ENCODE results near the gene MAST4. TPM values are rescaled to one million over a fixed set of nuclear protein-coding genes. Genes with fewer than 3 reads are reported as not detected.

Gene MAST4
- total RNA-seq, 2 donors from 2014 or later = 11.0 to 11.5 TPM

DNA sequence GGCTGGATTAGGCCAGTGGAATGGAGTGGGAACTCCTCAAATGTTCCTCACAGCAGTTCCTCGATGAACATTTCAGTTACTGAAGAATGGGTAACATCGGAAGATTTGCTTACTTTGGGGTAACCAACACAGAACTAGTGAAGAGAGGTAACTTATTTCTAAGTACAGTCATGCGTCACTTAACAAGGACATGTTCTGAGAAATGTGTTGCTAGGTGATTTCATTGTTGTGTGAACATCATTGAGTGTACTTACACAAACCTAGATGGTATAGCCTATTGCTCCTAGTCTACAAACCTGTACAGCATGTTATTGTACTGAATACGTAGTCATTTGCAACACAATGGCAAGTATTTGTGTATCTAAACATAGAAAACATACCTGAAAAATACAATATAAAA lies 228.3 kb downstream of the MAST4 start:
- Histone ChIP-seq H3K36me3 (ENCODE audit: control insufficient read depth, insufficient read depth, low read length) (no peaks in the 10 kb centered on the region), H3K4me1 (ENCODE audit: control insufficient read depth, insufficient read depth, low read length) (peaks cover 30% of the 10 kb centered on the region), H3K27ac (ENCODE audit: low read depth, low read length) (no peak overlapping the region), H3K27me3 (ENCODE audit: control insufficient read depth, insufficient read depth, low read length, poor library complexity, severe bottlenecking) (peaks cover 55% of the 10 kb centered on the region), H3K9me3 (ENCODE audit: control insufficient read depth, low read length) (no peaks in the 10 kb centered on the region), H3K4me3 (ENCODE audit: low read length) (no peak overlapping the region), H3K9ac (ENCODE audit: extremely low read depth, low read length, poor library complexity, severe bottlenecking) (no peak overlapping the region)
- peaks cover 34% of the 10 kb centered on the region for H3K4me1 Mint-ChIP-seq
- DNase-seq = no peak
- 94 to 98% methylated on average over 3 to 4 of the region's 4 CpGs for WGBS, 2 experiments (ENCODE audit: insufficient coverage in 1 of 2, insufficient read length in 1 of 2)
- peaks cover 18% of the 10 kb centered on the region for H3K27me3 Mint-ChIP-seq (ENCODE audit: insufficient read depth)
- no peaks in the 10 kb centered on the region for H3K9me3 Mint-ChIP-seq
- TF ChIP-seq, protein P1, sequence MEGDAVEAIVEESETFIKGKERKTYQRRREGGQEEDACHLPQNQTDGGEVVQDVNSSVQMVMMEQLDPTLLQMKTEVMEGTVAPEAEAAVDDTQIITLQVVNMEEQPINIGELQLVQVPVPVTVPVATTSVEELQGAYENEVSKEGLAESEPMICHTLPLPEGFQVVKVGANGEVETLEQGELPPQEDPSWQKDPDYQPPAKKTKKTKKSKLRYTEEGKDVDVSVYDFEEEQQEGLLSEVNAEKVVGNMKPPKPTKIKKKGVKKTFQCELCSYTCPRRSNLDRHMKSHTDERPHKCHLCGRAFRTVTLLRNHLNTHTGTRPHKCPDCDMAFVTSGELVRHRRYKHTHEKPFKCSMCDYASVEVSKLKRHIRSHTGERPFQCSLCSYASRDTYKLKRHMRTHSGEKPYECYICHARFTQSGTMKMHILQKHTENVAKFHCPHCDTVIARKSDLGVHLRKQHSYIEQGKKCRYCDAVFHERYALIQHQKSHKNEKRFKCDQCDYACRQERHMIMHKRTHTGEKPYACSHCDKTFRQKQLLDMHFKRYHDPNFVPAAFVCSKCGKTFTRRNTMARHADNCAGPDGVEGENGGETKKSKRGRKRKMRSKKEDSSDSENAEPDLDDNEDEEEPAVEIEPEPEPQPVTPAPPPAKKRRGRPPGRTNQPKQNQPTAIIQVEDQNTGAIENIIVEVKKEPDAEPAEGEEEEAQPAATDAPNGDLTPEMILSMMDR (conservative IDR thresholded peaks at IDR 0.05) = no peak
- H3K27ac Mint-ChIP-seq = peak overlapping the region; percentile 68
- H3K36me3 Mint-ChIP-seq (ENCODE audit: low read depth) = no peaks in the 10 kb centered on the region
- no peak overlapping the region for H3K4me3 Mint-ChIP-seq

DNA sequence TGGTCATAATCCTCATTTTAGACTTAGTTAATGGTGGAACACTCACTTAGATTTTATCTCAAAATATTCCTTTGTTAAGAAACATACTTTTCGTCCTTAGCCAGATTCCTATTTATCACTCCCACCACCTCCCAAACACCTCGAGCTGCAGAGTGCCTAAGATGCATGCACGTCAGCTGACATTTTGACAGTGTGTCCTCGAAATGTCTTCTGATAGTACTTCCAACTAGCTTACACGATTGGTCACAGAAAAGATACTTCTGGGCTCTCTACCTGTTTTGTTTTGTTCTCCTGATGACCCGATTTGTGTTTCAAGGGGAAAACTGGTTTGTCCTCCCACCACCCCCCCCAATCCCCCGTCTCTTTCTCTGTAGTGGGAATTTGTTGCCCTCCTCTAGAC lies 230.1 kb downstream of the MAST4 start:
- Histone ChIP-seq H3K27ac (ENCODE audit: low read depth, low read length) (no peak overlapping the region), H3K4me3 (ENCODE audit: low read length) (no peak overlapping the region), H3K27me3 (ENCODE audit: control insufficient read depth, insufficient read depth, low read length, poor library complexity, severe bottlenecking) (peaks cover 37% of the 10 kb centered on the region), H3K36me3 (ENCODE audit: control insufficient read depth, insufficient read depth, low read length) (no peaks in the 10 kb centered on the region), H3K9me3 (ENCODE audit: control insufficient read depth, low read length) (no peaks in the 10 kb centered on the region), H3K4me1 (ENCODE audit: control insufficient read depth, insufficient read depth, low read length) (peaks cover 30% of the 10 kb centered on the region), H3K9ac (ENCODE audit: extremely low read depth, low read length, poor library complexity, severe bottlenecking) (no peak overlapping the region)
- TF ChIP-seq, protein P1 (conservative IDR thresholded peaks at IDR 0.05) = no peak
- WGBS, 2 experiments (ENCODE audit: insufficient coverage in 1 of 2, insufficient read length in 1 of 2) = 86 to 95% methylated on average over 4 to 7 of the region's 7 CpGs
- Mint-ChIP-seq H3K36me3 (ENCODE audit: low read depth) (no peaks in the 10 kb centered on the region), H3K4me3 (no peak overlapping the region), H3K27ac (no peak overlapping the region), H3K9me3 (no peaks in the 10 kb centered on the region), H3K27me3 (ENCODE audit: insufficient read depth) (peaks cover 20% of the 10 kb centered on the region), H3K4me1 (peaks cover 41% of the 10 kb centered on the region)
- DNase-seq = peak; percentile 36

DNA sequence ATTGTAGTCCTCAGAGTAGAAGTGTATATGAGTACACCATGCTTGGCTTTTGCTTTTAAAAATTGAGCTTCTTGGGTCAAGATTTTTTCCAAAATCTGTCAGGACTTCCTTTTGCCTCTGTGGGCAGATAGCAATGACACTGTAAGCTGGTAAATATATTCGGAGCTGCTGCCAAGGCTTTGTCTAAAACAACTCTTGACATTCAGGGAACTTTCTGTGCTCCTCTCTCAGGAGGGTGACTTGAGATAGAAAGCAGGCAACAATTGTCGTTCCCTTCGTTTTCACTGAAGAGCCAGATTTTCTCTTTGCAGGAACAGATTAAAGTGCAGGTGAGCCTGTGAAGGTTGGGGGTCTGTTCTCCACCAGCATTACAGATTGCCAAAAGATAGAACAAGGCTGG lies 230.5 kb downstream of the MAST4 start:
- H3K27me3 Mint-ChIP-seq (ENCODE audit: insufficient read depth) = peaks cover 18% of the 10 kb centered on the region
- H3K9me3 Mint-ChIP-seq = no peaks in the 10 kb centered on the region
- Histone ChIP-seq H3K36me3 (ENCODE audit: control insufficient read depth, insufficient read depth, low read length) (no peaks in the 10 kb centered on the region), H3K27me3 (ENCODE audit: control insufficient read depth, insufficient read depth, low read length, poor library complexity, severe bottlenecking) (peaks cover 33% of the 10 kb centered on the region), H3K9ac (ENCODE audit: extremely low read depth, low read length, poor library complexity, severe bottlenecking) (no peak overlapping the region), H3K27ac (ENCODE audit: low read depth, low read length) (no peak overlapping the region), H3K9me3 (ENCODE audit: control insufficient read depth, low read length) (no peaks in the 10 kb centered on the region), H3K4me1 (ENCODE audit: control insufficient read depth, insufficient read depth, low read length) (peaks cover 30% of the 10 kb centered on the region), H3K4me3 (ENCODE audit: low read length) (no peak overlapping the region)
- TF ChIP-seq, protein P1 (conservative IDR thresholded peaks at IDR 0.05) = no peak
- H3K27ac Mint-ChIP-seq = no peak overlapping the region
- peaks cover 42% of the 10 kb centered on the region for H3K4me1 Mint-ChIP-seq
- no peaks in the 10 kb centered on the region for H3K36me3 Mint-ChIP-seq (ENCODE audit: low read depth)
- H3K4me3 Mint-ChIP-seq = no peak overlapping the region
- DNase-seq = peak; percentile 43
- WGBS, 2 experiments (ENCODE audit: insufficient coverage in 1 of 2, insufficient read length in 1 of 2) = 30 to 43% methylated on average over 3 of the region's 3 CpGs

Data from endodermal cell (in vitro differentiated cells).